ENCODE results near the gene REV3L. TPM values are rescaled to one million over a fixed set of nuclear protein-coding genes. Genes with fewer than 3 reads are reported as not detected.

Gene REV3L
- polyA plus RNA-seq, 1 of the 3 experiments (the other 2 are of a cell fraction): 7.3 TPM

GRCh38 chr6:111531185-111531584 lies 48.2 kb upstream of the REV3L start (continued):
- TF ChIP-seq, protein P1, sequence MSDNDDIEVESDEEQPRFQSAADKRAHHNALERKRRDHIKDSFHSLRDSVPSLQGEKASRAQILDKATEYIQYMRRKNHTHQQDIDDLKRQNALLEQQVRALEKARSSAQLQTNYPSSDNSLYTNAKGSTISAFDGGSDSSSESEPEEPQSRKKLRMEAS (IDR thresholded peaks at IDR 0.05; ENCODE audit: low read depth): no peak
- TF ChIP-seq EZH2phosphoT487 (IDR thresholded peaks at IDR 0.05; ENCODE audit: borderline replicate concordance, low read depth) (no peak), MEF2A (IDR thresholded peaks at IDR 0.05; ENCODE audit: borderline replicate concordance, low read depth) (no peak), GABPA (IDR thresholded peaks at IDR 0.05; ENCODE audit: low read depth) (no peak), SIN3A (IDR thresholded peaks at IDR 0.05; ENCODE audit: borderline replicate concordance, low read depth, low read length) (no peak)

- no peak overlapping the region for H2AFZ ChIP-seq (ENCODE audit: low read depth)
- CTCF ChIA-PET: no interaction called here
- WGBS (ENCODE audit: low lambda C conversion rate): 92% methylated on average over 8 of the region's 8 CpGs
- H3K9ac ChIP-seq: no peak overlapping the region
- H3K4me2 ChIP-seq: no peak overlapping the region
- H3K27ac ChIP-seq (ENCODE audit: low read depth in 2 of 2, low read length in 1 of 2): no peak overlapping the region
- H3K4me3 ChIP-seq (ENCODE audit: low read depth in 2 of 2, low read length in 1 of 2): no peak overlapping the region
- H3K27me3 ChIP-seq (ENCODE audit: insufficient read depth): no peaks in the 10 kb centered on the region
- peaks cover 4 to 9% of the 10 kb centered on the region in 2 experiments; a peak in 3 of 4 replicates for H3K4me1 ChIP-seq (ENCODE audit: control insufficient read depth in 1 of 2, insufficient read depth in 2 of 2, low read depth in 1 of 2, low read length in 1 of 2)
- H3F3A ChIP-seq (replicated peaks; ENCODE audit: insufficient read depth): no peaks in the 10 kb centered on the region
- no peaks in the 10 kb centered on the region for H3K9me3 ChIP-seq
- TF ChIP-seq CHD2 (IDR thresholded peaks at IDR 0.05; ENCODE audit: low read length, partially characterized antibody): no peak
- no peak for TF ChIP-seq USF2 (IDR thresholded peaks at IDR 0.05; ENCODE audit: borderline replicate concordance, low read depth, low read length)
- no peak for TF ChIP-seq EZH2phosphoT487 (IDR thresholded peaks at IDR 0.05; ENCODE audit: borderline replicate concordance, low read depth)
- no peak for TF ChIP-seq RCOR1 (IDR thresholded peaks at IDR 0.05; ENCODE audit: low read length)
- TF ChIP-seq, protein P2, sequence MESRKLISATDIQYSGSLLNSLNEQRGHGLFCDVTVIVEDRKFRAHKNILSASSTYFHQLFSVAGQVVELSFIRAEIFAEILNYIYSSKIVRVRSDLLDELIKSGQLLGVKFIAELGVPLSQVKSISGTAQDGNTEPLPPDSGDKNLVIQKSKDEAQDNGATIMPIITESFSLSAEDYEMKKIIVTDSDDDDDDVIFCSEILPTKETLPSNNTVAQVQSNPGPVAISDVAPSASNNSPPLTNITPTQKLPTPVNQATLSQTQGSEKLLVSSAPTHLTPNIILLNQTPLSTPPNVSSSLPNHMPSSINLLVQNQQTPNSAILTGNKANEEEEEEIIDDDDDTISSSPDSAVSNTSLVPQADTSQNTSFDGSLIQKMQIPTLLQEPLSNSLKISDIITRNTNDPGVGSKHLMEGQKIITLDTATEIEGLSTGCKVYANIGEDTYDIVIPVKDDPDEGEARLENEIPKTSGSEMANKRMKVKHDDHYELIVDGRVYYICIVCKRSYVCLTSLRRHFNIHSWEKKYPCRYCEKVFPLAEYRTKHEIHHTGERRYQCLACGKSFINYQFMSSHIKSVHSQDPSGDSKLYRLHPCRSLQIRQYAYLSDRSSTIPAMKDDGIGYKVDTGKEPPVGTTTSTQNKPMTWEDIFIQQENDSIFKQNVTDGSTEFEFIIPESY (IDR thresholded peaks at IDR 0.05; ENCODE audit: borderline replicate concordance, low read depth): no peak
- TF ChIP-seq NRF1 (IDR thresholded peaks at IDR 0.05; ENCODE audit: low read depth, low read length): no peak
- TF ChIP-seq SIN3A (IDR thresholded peaks at IDR 0.05; ENCODE audit: borderline replicate concordance, low read depth, low read length): no peak
- no peak for TF ChIP-seq ELF1 (IDR thresholded peaks at IDR 0.05)
- no peak for TF ChIP-seq MEF2A (IDR thresholded peaks at IDR 0.05; ENCODE audit: borderline replicate concordance, low read depth)
- TF ChIP-seq MXI1 (IDR thresholded peaks at IDR 0.05; ENCODE audit: low read depth, low read length): no peak
- no peak for TF ChIP-seq NFIC (IDR thresholded peaks at IDR 0.05; ENCODE audit: borderline replicate concordance)
- no peak for TF ChIP-seq GATA2 (CRISPR knock-in tag; IDR thresholded peaks at IDR 0.05)
- TF ChIP-seq JUND (IDR thresholded peaks at IDR 0.05): no peak
- TF ChIP-seq, protein P1 (IDR thresholded peaks at IDR 0.05; ENCODE audit: low read depth): no peak
- TF ChIP-seq, protein P3, sequence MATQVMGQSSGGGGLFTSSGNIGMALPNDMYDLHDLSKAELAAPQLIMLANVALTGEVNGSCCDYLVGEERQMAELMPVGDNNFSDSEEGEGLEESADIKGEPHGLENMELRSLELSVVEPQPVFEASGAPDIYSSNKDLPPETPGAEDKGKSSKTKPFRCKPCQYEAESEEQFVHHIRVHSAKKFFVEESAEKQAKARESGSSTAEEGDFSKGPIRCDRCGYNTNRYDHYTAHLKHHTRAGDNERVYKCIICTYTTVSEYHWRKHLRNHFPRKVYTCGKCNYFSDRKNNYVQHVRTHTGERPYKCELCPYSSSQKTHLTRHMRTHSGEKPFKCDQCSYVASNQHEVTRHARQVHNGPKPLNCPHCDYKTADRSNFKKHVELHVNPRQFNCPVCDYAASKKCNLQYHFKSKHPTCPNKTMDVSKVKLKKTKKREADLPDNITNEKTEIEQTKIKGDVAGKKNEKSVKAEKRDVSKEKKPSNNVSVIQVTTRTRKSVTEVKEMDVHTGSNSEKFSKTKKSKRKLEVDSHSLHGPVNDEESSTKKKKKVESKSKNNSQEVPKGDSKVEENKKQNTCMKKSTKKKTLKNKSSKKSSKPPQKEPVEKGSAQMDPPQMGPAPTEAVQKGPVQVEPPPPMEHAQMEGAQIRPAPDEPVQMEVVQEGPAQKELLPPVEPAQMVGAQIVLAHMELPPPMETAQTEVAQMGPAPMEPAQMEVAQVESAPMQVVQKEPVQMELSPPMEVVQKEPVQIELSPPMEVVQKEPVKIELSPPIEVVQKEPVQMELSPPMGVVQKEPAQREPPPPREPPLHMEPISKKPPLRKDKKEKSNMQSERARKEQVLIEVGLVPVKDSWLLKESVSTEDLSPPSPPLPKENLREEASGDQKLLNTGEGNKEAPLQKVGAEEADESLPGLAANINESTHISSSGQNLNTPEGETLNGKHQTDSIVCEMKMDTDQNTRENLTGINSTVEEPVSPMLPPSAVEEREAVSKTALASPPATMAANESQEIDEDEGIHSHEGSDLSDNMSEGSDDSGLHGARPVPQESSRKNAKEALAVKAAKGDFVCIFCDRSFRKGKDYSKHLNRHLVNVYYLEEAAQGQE (IDR thresholded peaks at IDR 0.05; ENCODE audit: low read depth, low read length): no peak
- TF ChIP-seq EP300 (IDR thresholded peaks at IDR 0.05; ENCODE audit: borderline replicate concordance in 1 of 2, low read depth in 1 of 2, low read length in 1 of 2): no peak
- TF ChIP-seq SMC3 (IDR thresholded peaks at IDR 0.05; ENCODE audit: low read depth, low read length): no peak
- H4K20me1 ChIP-seq (ENCODE audit: insufficient read depth): no peaks in the 10 kb centered on the region
- POLR2A ChIA-PET: no interaction called here
- H3K9me2 ChIP-seq: no peaks in the 10 kb centered on the region
- H3K36me3 ChIP-seq (replicated peaks in 1 of 2; ENCODE audit: control insufficient read depth in 1 of 2, insufficient read depth in 2 of 2, low read length in 1 of 2): no peaks in the 10 kb centered on the region
- H3K79me2 ChIP-seq (ENCODE audit: insufficient read depth): 0 out of 2 replicates have a peak, but pooled peaks cover 4% of the 10 kb centered on the region
- no peak for DNase-seq
Observed at GRCh38 chr6:111530667-111531066, 47.6 kb upstream of the REV3L start.
